SK-N-SH treated with all-trans-retinoic acid at 6 μM for 48 hours (cell line): ENCODE data around the gene KRT73.

Experiments
- ATAC-seq: fragments of 200-7000 bp; cut with Tn5 transposase; 3 replicates; pipeline ENCODE4 v1.9.1; 2020; ENCODE audit warnings: mild to moderate bottlenecking, moderate library complexity
- BACH2 ChIP-seq: fragments of 250-450 bp; sonication (Bioruptor Pico); IDR thresholded peaks from 2 replicates; pipeline ENCODE4 v1.9.0; 2021; ENCODE audit warnings: mild to moderate bottlenecking, borderline replicate concordance
- CSDC2 ChIP-seq: fragments of 250-450 bp; sonication (Bioruptor Pico); IDR thresholded peaks from 2 replicates; pipeline ENCODE4 v1.5.0; 2020; ENCODE audit warnings: mild to moderate bottlenecking, moderate library complexity
- CSRNP3 ChIP-seq: fragments of 250-450 bp; sonication (Bioruptor Pico); IDR thresholded peaks from 2 replicates; pipeline ENCODE4 v1.5.1; 2021; ENCODE audit warnings: mild to moderate bottlenecking, moderate library complexity
- ESRRG ChIP-seq: fragments of 250-450 bp; sonication (Bioruptor Pico); IDR thresholded peaks from 2 replicates; pipeline ENCODE4 v1.6.1; 2021; ENCODE audit warnings: mild to moderate bottlenecking
- GLIS3 ChIP-seq: fragments of 250-450 bp; sonication (Bioruptor Pico); IDR thresholded peaks from 2 replicates; pipeline ENCODE4 v1.5.0; 2020; ENCODE audit warnings: mild to moderate bottlenecking, moderate library complexity
- ISL1 ChIP-seq: fragments of 250-450 bp; sonication (Bioruptor Pico); IDR thresholded peaks from 2 replicates; pipeline ENCODE4 v2.1.2; 2022; ENCODE audit warnings: mild to moderate bottlenecking, moderate library complexity
- OSR1 ChIP-seq: fragments of 250-450 bp; sonication (Bioruptor Pico); IDR thresholded peaks from 2 replicates; pipeline ENCODE4 v1.8.0; 2022; ENCODE audit warnings: moderate library complexity, mild to moderate bottlenecking, inconsistent platforms
- PATZ1 ChIP-seq: fragments of 250-450 bp; sonication (Bioruptor Pico); IDR thresholded peaks from 2 replicates; pipeline ENCODE4 v1.8.0; 2020; ENCODE audit warnings: mild to moderate bottlenecking, moderate library complexity, borderline replicate concordance
- PPARA ChIP-seq: fragments of 250-450 bp; sonication (Bioruptor Pico); IDR thresholded peaks from 2 replicates; pipeline ENCODE4 v1.5.0; 2020; ENCODE audit warnings: mild to moderate bottlenecking, borderline replicate concordance
- RARB ChIP-seq: fragments of 250-450 bp; sonication (Bioruptor Pico); IDR thresholded peaks from 2 replicates; pipeline ENCODE4 v1.8.0; 2021; ENCODE audit warnings: mild to moderate bottlenecking, moderate library complexity
- SNAI2 ChIP-seq: fragments of 250-450 bp; sonication (Bioruptor Pico); IDR thresholded peaks from 2 replicates; pipeline ENCODE4 v1.5.0; 2020; ENCODE audit warnings: mild to moderate bottlenecking, moderate library complexity
- TCF4 ChIP-seq: fragments of 250-450 bp; sonication (Bioruptor Pico); IDR thresholded peaks from 2 replicates; pipeline ENCODE4 v1.8.0; 2021; ENCODE audit warnings: mild to moderate bottlenecking, moderate library complexity, borderline replicate concordance
- TOX ChIP-seq: fragments of 250-450 bp; sonication (Bioruptor Pico); IDR thresholded peaks from 2 replicates; pipeline ENCODE4 v1.8.0; 2021; ENCODE audit warnings: mild to moderate bottlenecking, moderate library complexity, borderline replicate concordance
- TSHZ2 ChIP-seq: fragments of 250-450 bp; sonication (Bioruptor Pico); IDR thresholded peaks from 2 replicates; pipeline ENCODE4 v1.5.0; 2020; ENCODE audit warnings: mild to moderate bottlenecking, moderate library complexity
- ZC3H10 ChIP-seq: fragments of 250-450 bp; sonication (Bioruptor Pico); IDR thresholded peaks from 2 replicates; pipeline ENCODE4 v1.5.1; 2021; ENCODE audit warnings: mild to moderate bottlenecking, moderate library complexity
- ZFP3 ChIP-seq: fragments of 250-450 bp; sonication (Bioruptor Pico); IDR thresholded peaks from 2 replicates; pipeline ENCODE4 v1.5.0; 2020; ENCODE audit warnings: mild to moderate bottlenecking, moderate library complexity
- ZFP30 ChIP-seq: fragments of 450-650 bp; formaldehyde crosslinking; IDR thresholded peaks from 2 replicates; pipeline ENCODE4 v1.5.0; 2022; ENCODE audit warnings: mild to moderate bottlenecking, moderate library complexity
- ZNF565 ChIP-seq: fragments of 450-650 bp; formaldehyde crosslinking; conservative IDR thresholded peaks from 2 replicates; pipeline ENCODE4 v1.5.0; 2020; ENCODE audit warnings: low read depth, mild to moderate bottlenecking, moderate library complexity
- ZNF70 ChIP-seq: fragments of 450-650 bp; formaldehyde crosslinking; IDR thresholded peaks from 2 replicates; pipeline ENCODE4 v1.5.0; 2020; ENCODE audit warnings: mild to moderate bottlenecking, moderate library complexity
- ZNF8 ChIP-seq: fragments of 450-650 bp; formaldehyde crosslinking; IDR thresholded peaks from 2 replicates; pipeline ENCODE4 v1.5.0; 2020; ENCODE audit warnings: mild to moderate bottlenecking, moderate library complexity
- TF ChIP-seq, protein P1 (sequence below): fragments of 250-450 bp; sonication (Bioruptor Pico); IDR thresholded peaks from 2 replicates; pipeline ENCODE4 v1.5.1; 2020; ENCODE audit warnings: low read depth, mild to moderate bottlenecking, moderate library complexity
- TF ChIP-seq, protein P2 (sequence below): fragments of 250-450 bp; sonication (Bioruptor Pico); IDR thresholded peaks from 2 replicates; pipeline ENCODE4 v1.8.0; 2021; ENCODE audit warnings: low read depth, mild to moderate bottlenecking, moderate library complexity, borderline replicate concordance

Gene KRT73

DNA sequence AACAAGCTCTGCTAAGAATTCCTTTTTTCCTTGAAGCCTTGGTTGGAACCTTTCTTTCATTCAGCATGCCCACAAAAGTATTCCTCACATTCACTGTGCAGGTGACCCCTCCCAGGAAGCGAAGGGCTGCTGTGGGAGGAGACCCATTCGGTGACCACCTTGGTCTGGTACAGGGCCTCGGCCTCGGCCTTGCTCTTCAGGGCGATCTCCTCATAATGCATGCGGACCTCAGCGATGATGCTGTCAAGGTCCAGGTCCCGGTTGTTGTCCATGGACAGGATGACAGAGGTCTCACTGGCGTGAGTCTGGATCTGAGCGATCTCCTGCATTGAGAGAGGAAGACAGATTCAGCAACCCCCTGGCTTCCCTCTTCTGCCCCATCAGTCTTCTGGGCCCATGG is 47.8 kb downstream of the KRT73 start:
- TF ChIP-seq TOX (CRISPR knock-in tag) (no peak), ZFP30 (no peak), TCF4 (CRISPR knock-in tag) (no peak), ZNF565 (no peak), ZFP3 (no peak), PATZ1 (CRISPR knock-in tag) (no peak), PPARA (CRISPR knock-in tag) (no peak), ESRRG (CRISPR knock-in tag) (no peak), BACH2 (CRISPR knock-in tag) (no peak), ISL1 (CRISPR knock-in tag) (no peak), GLIS3 (CRISPR knock-in tag) (no peak), CSRNP3 (CRISPR knock-in tag) (no peak), TSHZ2 (CRISPR knock-in tag) (no peak), ZNF70 (CRISPR knock-in tag) (no peak), ZC3H10 (CRISPR knock-in tag) (no peak)
- TF ChIP-seq, protein P1, sequence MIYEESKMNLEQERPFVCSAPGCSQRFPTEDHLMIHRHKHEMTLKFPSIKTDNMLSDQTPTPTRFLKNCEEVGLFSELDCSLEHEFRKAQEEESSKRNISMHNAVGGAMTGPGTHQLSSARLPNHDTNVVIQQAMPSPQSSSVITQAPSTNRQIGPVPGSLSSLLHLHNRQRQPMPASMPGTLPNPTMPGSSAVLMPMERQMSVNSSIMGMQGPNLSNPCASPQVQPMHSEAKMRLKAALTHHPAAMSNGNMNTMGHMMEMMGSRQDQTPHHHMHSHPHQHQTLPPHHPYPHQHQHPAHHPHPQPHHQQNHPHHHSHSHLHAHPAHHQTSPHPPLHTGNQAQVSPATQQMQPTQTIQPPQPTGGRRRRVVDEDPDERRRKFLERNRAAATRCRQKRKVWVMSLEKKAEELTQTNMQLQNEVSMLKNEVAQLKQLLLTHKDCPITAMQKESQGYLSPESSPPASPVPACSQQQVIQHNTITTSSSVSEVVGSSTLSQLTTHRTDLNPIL = no peak

GRCh38 chr12:52568111-52568510 is 50.2 kb downstream of the KRT73 start:
- TF ChIP-seq, protein P2, sequence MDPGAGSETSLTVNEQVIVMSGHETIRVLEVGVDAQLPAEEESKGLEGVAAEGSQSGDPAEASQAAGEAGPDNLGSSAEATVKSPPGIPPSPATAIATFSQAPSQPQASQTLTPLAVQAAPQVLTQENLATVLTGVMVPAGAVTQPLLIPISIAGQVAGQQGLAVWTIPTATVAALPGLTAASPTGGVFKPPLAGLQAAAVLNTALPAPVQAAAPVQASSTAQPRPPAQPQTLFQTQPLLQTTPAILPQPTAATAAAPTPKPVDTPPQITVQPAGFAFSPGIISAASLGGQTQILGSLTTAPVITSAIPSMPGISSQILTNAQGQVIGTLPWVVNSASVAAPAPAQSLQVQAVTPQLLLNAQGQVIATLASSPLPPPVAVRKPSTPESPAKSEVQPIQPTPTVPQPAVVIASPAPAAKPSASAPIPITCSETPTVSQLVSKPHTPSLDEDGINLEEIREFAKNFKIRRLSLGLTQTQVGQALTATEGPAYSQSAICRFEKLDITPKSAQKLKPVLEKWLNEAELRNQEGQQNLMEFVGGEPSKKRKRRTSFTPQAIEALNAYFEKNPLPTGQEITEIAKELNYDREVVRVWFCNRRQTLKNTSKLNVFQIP = no peak
- no peak for TF ChIP-seq CSDC2 (CRISPR knock-in tag)
- no peak for TF ChIP-seq CSRNP3 (CRISPR knock-in tag)
- no peak for TF ChIP-seq ZNF8 (CRISPR knock-in tag)
- no peak for TF ChIP-seq SNAI2 (CRISPR knock-in tag)
- ATAC-seq = no peak

More for the DNA sequence above, 47.8 kb downstream of the KRT73 start:
- no peak for ATAC-seq

DNA sequence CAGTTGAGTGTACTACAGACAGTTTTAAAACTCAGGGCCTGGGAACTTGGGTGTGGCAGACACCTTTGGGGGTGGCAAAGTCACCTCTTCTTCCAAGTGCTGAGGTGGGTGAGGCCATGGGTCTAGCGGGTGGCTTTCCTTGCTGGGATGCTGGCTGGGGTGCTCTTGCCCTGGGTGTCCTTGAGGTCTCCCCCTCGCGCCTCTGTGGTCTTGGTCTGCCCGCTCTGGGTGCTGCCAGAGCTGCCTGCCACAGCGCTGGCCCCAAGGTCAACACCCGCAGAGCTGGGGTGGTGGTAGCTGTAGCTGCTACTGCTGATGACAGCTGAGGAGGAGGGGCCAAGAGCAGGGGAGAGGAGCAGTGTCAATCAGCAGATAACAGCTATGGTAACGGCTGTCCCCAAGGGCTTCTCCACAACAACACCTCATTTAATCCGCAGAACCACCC is 51.5 kb downstream of the KRT73 start:
- ATAC-seq = no peak
- TF ChIP-seq PPARA (CRISPR knock-in tag) = no peak
- TF ChIP-seq RARB (CRISPR knock-in tag) = no peak
- TF ChIP-seq ESRRG (CRISPR knock-in tag) = no peak
- TF ChIP-seq BACH2 (CRISPR knock-in tag) = no peak
- TF ChIP-seq ZFP3 = no peak
- TF ChIP-seq ZNF70 (CRISPR knock-in tag) = no peak
- TF ChIP-seq SNAI2 (CRISPR knock-in tag) = no peak
- no peak for TF ChIP-seq OSR1 (CRISPR knock-in tag)
- no peak for TF ChIP-seq CSRNP3 (CRISPR knock-in tag)
- no peak for TF ChIP-seq ZFP30
